ENCODE measurements around the gene CEACAM5.
A peak's percentile ranks its signal among the peaks of the same experiment; 100 is the strongest.

CEACAM5 gene

DNA sequence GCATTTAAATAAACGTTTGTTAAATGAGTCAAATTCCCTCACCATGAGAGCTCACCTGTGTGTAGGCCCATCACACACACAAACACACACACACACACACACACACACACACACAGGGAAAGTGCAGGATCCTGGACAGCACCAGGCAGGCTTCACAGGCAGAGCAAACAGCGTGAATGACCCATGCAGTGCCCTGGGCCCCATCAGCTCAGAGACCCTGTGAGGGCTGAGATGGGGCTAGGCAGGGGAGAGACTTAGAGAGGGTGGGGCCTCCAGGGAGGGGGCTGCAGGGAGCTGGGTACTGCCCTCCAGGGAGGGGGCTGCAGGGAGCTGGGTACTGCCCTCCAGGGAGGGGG lies 8.5 kb upstream of the CEACAM5 start:
- DNase-seq (ENCODE audit: low spot score) = no peak
- in situ Hi-C loops (cut with MboI; ENCODE audit: low sequenced_read_pairs, unreplicated experiment) = no loop called here
- no peak for TF ChIP-seq CTCF (IDR thresholded peaks at IDR 0.05; ENCODE audit: borderline replicate concordance, control extremely low read depth, extremely low read depth, insufficient read depth, missing control alignments)

DNA sequence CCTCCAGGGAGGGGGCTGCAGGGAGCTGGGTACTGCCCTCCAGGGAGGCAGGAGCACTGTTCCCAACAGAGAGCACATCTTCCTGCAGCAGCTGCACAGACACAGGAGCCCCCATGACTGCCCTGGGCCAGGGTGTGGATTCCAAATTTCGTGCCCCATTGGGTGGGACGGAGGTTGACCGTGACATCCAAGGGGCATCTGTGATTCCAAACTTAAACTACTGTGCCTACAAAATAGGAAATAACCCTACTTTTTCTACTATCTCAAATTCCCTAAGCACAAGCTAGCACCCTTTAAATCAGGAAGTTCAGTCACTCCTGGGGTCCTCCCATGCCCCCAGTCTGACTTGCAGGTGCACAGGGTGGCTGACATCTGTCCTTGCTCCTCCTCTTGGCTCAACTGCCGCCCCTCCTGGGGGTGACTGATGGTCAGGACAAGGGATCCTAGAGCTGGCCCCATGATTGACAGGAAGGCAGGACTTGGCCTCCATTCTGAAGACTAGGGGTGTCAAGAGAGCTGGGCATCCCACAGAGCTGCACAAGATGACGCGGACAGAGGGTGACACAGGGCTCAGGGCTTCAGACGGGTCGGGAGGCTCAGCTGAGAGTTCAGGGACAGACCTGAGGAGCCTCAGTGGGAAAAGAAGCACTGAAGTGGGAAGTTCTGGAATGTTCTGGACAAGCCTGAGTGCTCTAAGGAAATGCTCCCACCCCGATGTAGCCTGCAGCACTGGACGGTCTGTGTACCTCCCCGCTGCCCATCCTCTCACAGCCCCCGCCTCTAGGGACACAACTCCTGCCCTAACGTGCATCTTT lies 7.8 kb upstream of the CEACAM5 start:
- in situ Hi-C loops (cut with MboI; ENCODE audit: low sequenced_read_pairs, unreplicated experiment) = no loop called here
- no peak for DNase-seq (ENCODE audit: low spot score)
- TF ChIP-seq CTCF (IDR thresholded peaks at IDR 0.05; ENCODE audit: borderline replicate concordance, control extremely low read depth, extremely low read depth, insufficient read depth, missing control alignments) = no peak

DNA sequence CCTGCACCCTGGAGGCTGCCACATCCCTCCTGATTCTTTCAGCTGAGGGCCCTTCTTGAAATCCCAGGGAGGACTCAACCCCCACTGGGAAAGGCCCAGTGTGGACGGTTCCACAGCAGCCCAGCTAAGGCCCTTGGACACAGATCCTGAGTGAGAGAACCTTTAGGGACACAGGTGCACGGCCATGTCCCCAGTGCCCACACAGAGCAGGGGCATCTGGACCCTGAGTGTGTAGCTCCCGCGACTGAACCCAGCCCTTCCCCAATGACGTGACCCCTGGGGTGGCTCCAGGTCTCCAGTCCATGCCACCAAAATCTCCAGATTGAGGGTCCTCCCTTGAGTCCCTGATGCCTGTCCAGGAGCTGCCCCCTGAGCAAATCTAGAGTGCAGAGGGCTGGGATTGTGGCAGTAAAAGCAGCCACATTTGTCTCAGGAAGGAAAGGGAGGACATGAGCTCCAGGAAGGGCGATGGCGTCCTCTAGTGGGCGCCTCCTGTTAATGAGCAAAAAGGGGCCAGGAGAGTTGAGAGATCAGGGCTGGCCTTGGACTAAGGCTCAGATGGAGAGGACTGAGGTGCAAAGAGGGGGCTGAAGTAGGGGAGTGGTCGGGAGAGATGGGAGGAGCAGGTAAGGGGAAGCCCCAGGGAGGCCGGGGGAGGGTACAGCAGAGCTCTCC lies 6.9 kb upstream of the CEACAM5 start:
- no peak for DNase-seq (ENCODE audit: low spot score)
- TF ChIP-seq CTCF (IDR thresholded peaks at IDR 0.05; ENCODE audit: borderline replicate concordance, control extremely low read depth, extremely low read depth, insufficient read depth, missing control alignments) = peak; percentile 30
- in situ Hi-C loops (cut with MboI; ENCODE audit: low sequenced_read_pairs, unreplicated experiment) = no loop called here

GRCh38 chr19:41702171-41702651 lies 6.2 kb upstream of the CEACAM5 start:
- in situ Hi-C loops (cut with MboI; ENCODE audit: low sequenced_read_pairs, unreplicated experiment) = no loop called here
- DNase-seq (ENCODE audit: low spot score) = no peak
- TF ChIP-seq CTCF (IDR thresholded peaks at IDR 0.05; ENCODE audit: borderline replicate concordance, control extremely low read depth, extremely low read depth, insufficient read depth, missing control alignments) = no peak

DNA sequence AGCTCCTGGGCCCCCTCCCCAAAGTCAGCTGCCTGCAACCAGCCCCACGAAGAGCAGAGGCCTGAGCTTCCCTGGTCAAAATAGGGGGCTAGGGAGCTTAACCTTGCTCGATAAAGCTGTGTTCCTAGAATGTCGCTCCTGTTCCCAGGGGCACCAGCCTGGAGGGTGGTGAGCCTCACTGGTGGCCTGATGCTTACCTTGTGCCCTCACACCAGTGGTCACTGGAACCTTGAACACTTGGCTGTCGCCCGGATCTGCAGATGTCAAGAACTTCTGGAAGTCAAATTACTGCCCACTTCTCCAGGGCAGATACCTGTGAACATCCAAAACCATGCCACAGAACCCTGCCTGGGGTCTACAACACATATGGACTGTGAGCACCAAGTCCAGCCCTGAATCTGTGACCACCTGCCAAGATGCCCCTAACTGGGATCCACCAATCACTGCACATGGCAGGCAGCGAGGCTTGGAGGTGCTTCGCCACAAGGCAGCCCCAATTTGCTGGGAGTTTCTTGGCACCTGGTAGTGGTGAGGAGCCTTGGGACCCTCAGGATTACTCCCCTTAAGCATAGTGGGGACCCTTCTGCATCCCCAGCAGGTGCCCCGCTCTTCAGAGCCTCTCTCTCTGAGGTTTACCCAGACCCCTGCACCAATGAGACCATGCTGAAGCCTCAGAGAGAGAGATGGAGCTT lies 4.7 kb upstream of the CEACAM5 start:
- no peak for TF ChIP-seq CTCF (IDR thresholded peaks at IDR 0.05; ENCODE audit: borderline replicate concordance, control extremely low read depth, extremely low read depth, insufficient read depth, missing control alignments)
- in situ Hi-C loops (cut with MboI; ENCODE audit: low sequenced_read_pairs, unreplicated experiment) = no loop called here
- no peak for DNase-seq (ENCODE audit: low spot score)

- DNase-seq (ENCODE audit: low spot score) = peak; percentile 56
- in situ Hi-C loops (cut with MboI; ENCODE audit: low sequenced_read_pairs, unreplicated experiment) = no loop called here
- no peak for TF ChIP-seq CTCF (IDR thresholded peaks at IDR 0.05; ENCODE audit: borderline replicate concordance, control extremely low read depth, extremely low read depth, insufficient read depth, missing control alignments)
These were observed 2.8 kb upstream of the CEACAM5 start for GRCh38 chr19:41705393-41706174.
